Keratinocyte (primary cell): ENCODE measurements around the gene RAP1GAP. TPM values are rescaled to one million over a fixed set of nuclear protein-coding genes. Genes with fewer than 3 reads are reported as not detected.

ENCODE experiments used
- DNase-seq: peaks from one replicate; pipeline ENCODE4 v3.0.0-alpha.2; 2011; ENCODE audit warnings: low read depth, missing footprints, low spot score
- FAIRE-seq: peaks from 2 replicates; lab custom pipeline; 2011; peaks lifted over from hg19 to GRCh38; lab: Jason Lieb, UNC
- H2AFZ ChIP-seq: 2 replicates; pipeline ENCODE4 v1.6.0; 2012; ENCODE audit warnings: low read length, control low read depth, inconsistent platforms; ENCODE audit not compliant: control insufficient read depth
- H3K27ac ChIP-seq: 2 replicates; pipeline ENCODE4 v1.5.1; 2011; ENCODE audit warnings: low read length; ENCODE audit not compliant: control insufficient read depth, insufficient read depth
- H3K27me3 ChIP-seq: 3 replicates; pipeline ENCODE4 v1.6.0; 2011; ENCODE audit warnings: low read length; ENCODE audit not compliant: control insufficient read depth, insufficient read depth; ENCODE audit errors: extremely low read depth
- H3K36me3 ChIP-seq, 2 experiments: 2 replicates in 1 of 2; 3 replicates in 1 of 2; pipeline ENCODE4 v1.5.1; 2011; ENCODE audit warnings: low read length in 2 of 2, mild to moderate bottlenecking in 1 of 2; ENCODE audit not compliant: control insufficient read depth in 2 of 2, insufficient read depth in 2 of 2; ENCODE audit errors: extremely low read depth in 1 of 2
- H3K4me1 ChIP-seq: 3 replicates; pipeline ENCODE4 v1.5.1; 2011; ENCODE audit warnings: low read length; ENCODE audit not compliant: control insufficient read depth, insufficient read depth; ENCODE audit errors: extremely low read depth
- H3K4me2 ChIP-seq: 3 replicates; pipeline ENCODE4 v1.6.0; 2011; ENCODE audit warnings: low read depth, low read length; ENCODE audit not compliant: control insufficient read depth, insufficient read depth; ENCODE audit errors: extremely low read depth
- H3K4me3 ChIP-seq, 3 experiments: fragments of 200-600 bp in 1 of 3; sonication (generic) in 1 of 3; 2 replicates in 2 of 3; 3 replicates in 1 of 3; pipeline ENCODE4 v1.5.1; 2011 to 2016; ENCODE audit warnings: low read length in 3 of 3, mild to moderate bottlenecking in 3 of 3, control low read depth in 2 of 3, inconsistent platforms in 1 of 3, low read depth in 1 of 3, mixed read lengths in 1 of 3, mixed run types in 1 of 3, moderate library complexity in 1 of 3; ENCODE audit not compliant: control insufficient read depth in 2 of 3, insufficient read depth in 2 of 3; ENCODE audit errors: extremely low read depth in 1 of 3
- H3K79me2 ChIP-seq: 2 replicates; pipeline ENCODE4 v1.6.0; 2012; ENCODE audit warnings: low read length; ENCODE audit not compliant: control insufficient read depth, insufficient read depth
- H3K9ac ChIP-seq: 3 replicates; pipeline ENCODE4 v1.6.0; 2011; ENCODE audit warnings: low read length; ENCODE audit not compliant: control insufficient read depth, insufficient read depth; ENCODE audit errors: extremely low read depth
- H3K9me1 ChIP-seq: 3 replicates; pipeline ENCODE4 v1.6.0; 2011; ENCODE audit warnings: low read length; ENCODE audit not compliant: control insufficient read depth, insufficient read depth; ENCODE audit errors: extremely low read depth
- H3K9me3 ChIP-seq: 2 replicates; pipeline ENCODE4 v1.5.1; 2012; ENCODE audit warnings: low read depth, low read length; ENCODE audit not compliant: control insufficient read depth
- H4K20me1 ChIP-seq: 3 replicates; pipeline ENCODE4 v1.6.0; 2011; ENCODE audit warnings: low read length; ENCODE audit not compliant: control insufficient read depth, insufficient read depth; ENCODE audit errors: extremely low read depth
- CTCF ChIP-seq, 3 experiments: IDR thresholded peaks in 1 of 3; conservative IDR thresholded peaks in 1 of 3; optimal IDR thresholded peaks in 1 of 3; 2 replicates in 2 of 3; 3 replicates in 1 of 3; pipeline versions ENCODE3 to v1.5.1; 2011; ENCODE audit warnings: low read length in 3 of 3, mild to moderate bottlenecking in 3 of 3, moderate library complexity in 2 of 3, control low read depth in 1 of 3, inconsistent platforms in 1 of 3; ENCODE audit not compliant: insufficient read depth in 2 of 3; ENCODE audit errors: extremely low read depth in 1 of 3
- EZH2 ChIP-seq: IDR thresholded peaks from one replicate; pipeline ENCODE4 v1.6.1; 2012; ENCODE audit warnings: inconsistent platforms, mild to moderate bottlenecking, low read length, moderate library complexity
- dilution Hi-C: fragments of 300-500 bp; cut with MboI; formaldehyde crosslinking; loops from one replicate; pipeline ENCODE4 v1.7.0; 2020; ENCODE audit warnings: low sequenced_read_pairs; ENCODE audit not compliant: extremely low pct_ligation_motif_present
- polyA plus RNA-seq, 5 experiments: library from polyadenylated mRNA; depleted of rRNA in 3 of 5; stranded (reverse) in 3 of 5; stranded (forward) in 1 of 5; unstranded in 1 of 5; fragments of >200 nt; gene quantifications; 1 replicate in 1 of 5; 2 replicates in 3 of 5; 3 replicates in 1 of 5; pipeline versions ENCODE4 v1.2.1 to v1.2.3, GENCODE V29; 2011 to 2012; ENCODE audit warnings: missing spikeins in 2 of 5, low read depth in 1 of 5, low replicate concordance in 1 of 5

The RAP1GAP gene
- polyA plus RNA-seq, 1 donor (not counting 4 experiments of a cell fraction or from before 2014, with no cell fraction given) = 1.1 TPM

DNA sequence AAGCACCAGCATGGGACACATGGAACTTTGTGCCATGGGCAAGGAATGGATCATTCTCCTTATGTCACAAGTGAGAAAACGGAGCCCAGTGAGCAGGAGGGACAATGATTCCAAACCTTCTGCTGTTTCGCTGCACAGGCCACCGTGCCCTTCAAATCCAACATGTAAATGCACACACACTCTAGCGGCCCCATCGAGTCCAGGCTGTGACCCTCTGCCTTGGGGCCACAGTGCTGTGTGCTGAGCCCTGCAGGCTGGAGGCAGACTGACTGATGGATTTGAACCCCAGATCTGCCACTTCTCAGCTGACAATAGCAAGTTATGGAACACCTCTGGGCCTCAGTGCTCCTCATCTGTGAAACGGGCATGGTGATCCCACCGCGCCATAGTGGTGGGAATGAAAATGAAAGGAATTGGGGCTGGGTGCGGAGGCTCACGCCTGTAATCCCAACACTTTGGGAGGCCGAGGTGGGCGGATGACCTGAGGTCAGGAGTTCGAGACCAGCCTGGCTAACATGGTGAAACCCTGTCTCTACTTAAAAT is 96.4 kb downstream of the RAP1GAP start:
- H3K27me3 ChIP-seq = peaks cover 12% of the 10 kb centered on the region

GRCh38 chr1:21572221-21572620 is 96.9 kb downstream of the RAP1GAP start:
- Histone ChIP-seq H2AFZ (no peak overlapping the region), H3K79me2 (no peaks in the 10 kb centered on the region), H3K27ac (no peak overlapping the region), H3K9me3 (no peaks in the 10 kb centered on the region), H3K4me3 (no peak overlapping the region), H3K36me3 (no peaks in the 10 kb centered on the region), H3K27me3 (peaks cover 12% of the 10 kb centered on the region), H3K4me2 (no peak overlapping the region), H3K4me1 (peaks cover 5% of the 10 kb centered on the region), H3K9ac (no peak overlapping the region), H3K9me1 (no peaks in the 10 kb centered on the region), H4K20me1 (peaks cover 3% of the 10 kb centered on the region)
- FAIRE-seq (no peak), DNase-seq (no peak)
- TF ChIP-seq CTCF (optimal IDR thresholded peaks at IDR 0.05 in 1 of 3, IDR thresholded peaks at IDR 0.05 in 1 of 3, conservative IDR thresholded peaks at IDR 0.05 in 1 of 3; ENCODE audit: extremely low read depth in 1 of 3, insufficient read depth in 2 of 3, low read length in 3 of 3) = no peak
- no peak for TF ChIP-seq EZH2
- dilution Hi-C loops = no loop called here

More for the DNA sequence above, 96.4 kb downstream of the RAP1GAP start:
- Histone ChIP-seq H3K9me1 (no peaks in the 10 kb centered on the region), H3K36me3 (no peaks in the 10 kb centered on the region), H3K9me3 (no peaks in the 10 kb centered on the region), H4K20me1 (peaks cover 3% of the 10 kb centered on the region), H3K4me3 (no peak overlapping the region), H3K9ac (no peak overlapping the region), H3K27ac (no peak overlapping the region), H3K79me2 (no peaks in the 10 kb centered on the region), H3K4me2 (no peak overlapping the region), H3K4me1 (peaks cover 5% of the 10 kb centered on the region), H2AFZ (no peak overlapping the region)
- FAIRE-seq = no peak
- TF ChIP-seq EZH2 = no peak
- TF ChIP-seq CTCF (optimal IDR thresholded peaks at IDR 0.05 in 1 of 3, IDR thresholded peaks at IDR 0.05 in 1 of 3, conservative IDR thresholded peaks at IDR 0.05 in 1 of 3; ENCODE audit: extremely low read depth in 1 of 3, insufficient read depth in 2 of 3, low read length in 3 of 3) = no peak
- dilution Hi-C loops = no loop called here
- no peak for DNase-seq
